HCT116 (cell line): ENCODE measurements around the gene MAGED1. TPM values are rescaled to one million over a fixed set of nuclear protein-coding genes. Genes with fewer than 3 reads are reported as not detected.

Experiments
- ATAC-seq: fragments of 200-7000 bp; cut with Tn5 transposase; 2 replicates; pipeline ENCODE4 v1.9.1; 2020; ENCODE audit warnings: mild to moderate bottlenecking, moderate library complexity
- Bru-seq: library from RNA; stranded (reverse); fragments of 400-500 nt; gene quantifications from one replicate; lab custom pipeline; 2021; lab: Mats Ljungman, UMichigan
- BruChase-seq, 2 experiments: library from RNA; stranded (reverse); fragments of 400-500 nt; gene quantifications; one replicate each; lab custom pipeline; 2021; lab: Mats Ljungman, UMichigan
- BruUV-seq: library from RNA; stranded (reverse); fragments of 400-500 nt; replicated peaks from 2 replicates; lab custom pipeline; 2021; lab: Mats Ljungman, UMichigan
- CTCF ChIA-PET: fragments of 300-600 bp; sonication (Branson Sonifier 250); formaldehyde crosslinking; loops from one replicate; lab custom pipeline; 2021; ENCODE audit warnings: antibody characterized with exemption; lab: Charles Lee
- POLR2A ChIA-PET: fragments of 300-600, 350-600 bp; sonication (Branson Sonifier 250); formaldehyde crosslinking; loops from one replicate; lab custom pipeline; 2021; ENCODE audit warnings: antibody characterized with exemption; lab: Charles Lee
- RAD21 ChIA-PET, 2 experiments: fragments of 300-600 bp; sonication (Branson Sonifier 250); formaldehyde crosslinking; loops; one replicate each; lab custom pipeline; 2023; ENCODE audit warnings: low total read pairs in 2 of 2; ENCODE audit not compliant: uncharacterized antibody in 2 of 2, unreplicated experiment in 2 of 2, low non-redundant PET in 1 of 2; lab: Charles Lee
- DNase-seq: peaks from one replicate; pipeline ENCODE4 v3.0.0-alpha.2; 2010; ENCODE audit warnings: low read depth, low spot score
- H2AFZ ChIP-seq: fragments of 200-600 bp; shearing (Covaris generic), sonication (generic); 2 replicates; pipeline ENCODE4 v1.6.1; 2017; ENCODE audit warnings: low read depth, mixed run types, mixed read lengths, antibody characterized with exemption, low read length; ENCODE audit not compliant: poor library complexity, severe bottlenecking
- H3K27ac ChIP-seq: 2 replicates; pipeline ENCODE4 v1.5.1; 2012; ENCODE audit warnings: low read depth, low read length
- H3K27me3 ChIP-seq: fragments of 200-600 bp; sonication (generic); 2 replicates; pipeline ENCODE4 v1.6.1; 2016; ENCODE audit warnings: mixed run types, low read length, mixed read lengths; ENCODE audit not compliant: insufficient read depth
- H3K36me3 ChIP-seq, 2 experiments: fragments of 200-500 bp in 1 of 2; fragments of 200-600 bp in 1 of 2; sonication (Bioruptor generic) in 1 of 2; sonication (generic) in 1 of 2; 2 replicates each; pipeline versions ENCODE4 v1.5.1 to v1.6.1; 2014 to 2016; ENCODE audit warnings: low read length in 2 of 2, inconsistent platforms in 1 of 2, mixed read lengths in 1 of 2, mixed run types in 1 of 2; ENCODE audit not compliant: insufficient read depth in 2 of 2, control insufficient read depth in 1 of 2
- H3K4me1 ChIP-seq, 2 experiments: fragments of 200-600 bp in 1 of 2; sonication (generic) in 1 of 2; 2 replicates each; pipeline versions ENCODE4 v1.5.1 to v1.6.1; 2012 to 2017; ENCODE audit warnings: low read length in 2 of 2, inconsistent platforms in 1 of 2, mild to moderate bottlenecking in 1 of 2, mixed read lengths in 1 of 2, mixed run types in 1 of 2, moderate library complexity in 1 of 2; ENCODE audit not compliant: insufficient read depth in 2 of 2, control insufficient read depth in 1 of 2
- H3K4me2 ChIP-seq: fragments of 200-600 bp; sonication (generic); 2 replicates; pipeline ENCODE4 v1.6.1; 2017; ENCODE audit warnings: mixed run types, low read length, mixed read lengths
- H3K4me3 ChIP-seq, 2 experiments: fragments of 200-600 bp in 1 of 2; sonication (generic) in 1 of 2; replicated peaks in 1 of 2; 2 replicates each; pipeline ENCODE4 v1.5.1; 2011 to 2016; ENCODE audit warnings: low read length in 2 of 2, control low read depth in 1 of 2, low read depth in 1 of 2, mild to moderate bottlenecking in 1 of 2, mixed read lengths in 1 of 2, mixed run types in 1 of 2
- H3K79me2 ChIP-seq: fragments of 200-600 bp; sonication (generic); 2 replicates; pipeline ENCODE4 v1.6.1; 2017; ENCODE audit warnings: mild to moderate bottlenecking, mixed run types, low read length, moderate library complexity, mixed read lengths; ENCODE audit not compliant: insufficient read depth
- H3K9ac ChIP-seq: fragments of 200-600 bp; sonication (generic); 2 replicates; pipeline ENCODE4 v1.6.1; 2016; ENCODE audit warnings: low read length, mixed read lengths
- H3K9me2 ChIP-seq: fragments of 200-600 bp; sonication (generic), shearing (Covaris generic); 2 replicates; pipeline ENCODE4 v1.6.1; 2017; ENCODE audit warnings: mixed run types, mild to moderate bottlenecking, moderate library complexity; ENCODE audit not compliant: insufficient read depth
- H3K9me3 ChIP-seq, 2 experiments: fragments of 200-500 bp in 1 of 2; fragments of 200-600 bp in 1 of 2; sonication (Bioruptor generic) in 1 of 2; sonication (generic) in 1 of 2; 2 replicates each; pipeline ENCODE4 v1.6.1; 2014 to 2017; ENCODE audit warnings: low read length in 2 of 2, mixed read lengths in 2 of 2, inconsistent platforms in 1 of 2, low read depth in 1 of 2, mild to moderate bottlenecking in 1 of 2, mixed run types in 1 of 2, moderate library complexity in 1 of 2; ENCODE audit not compliant: control insufficient read depth in 1 of 2, insufficient read depth in 1 of 2
- H4K20me1 ChIP-seq: fragments of 200-600 bp; sonication (generic), shearing (Covaris generic); 2 replicates; pipeline ENCODE4 v1.6.1; 2017; ENCODE audit warnings: mixed run types, mild to moderate bottlenecking, moderate library complexity; ENCODE audit not compliant: insufficient read depth
- ELF1 ChIP-seq: IDR thresholded peaks from 2 replicates; pipeline ENCODE4 v1.6.1; 2012; ENCODE audit warnings: low read depth, borderline replicate concordance
- SRF ChIP-seq: IDR thresholded peaks from 2 replicates; pipeline ENCODE4 v1.6.1; 2012; ENCODE audit warnings: low read depth
- ZFX ChIP-seq: fragments of 450-650 bp; IDR thresholded peaks from 2 replicates; pipeline ENCODE4 v1.6.1; 2017
- intact Hi-C: fragments of 100-400 bp; cut with micrococcal nuclease; formaldehyde crosslinking; loops from 2 replicates; pipeline ENCODE4 v1.10.0; 2022
- long read RNA-seq: library from polyadenylated mRNA; unstranded; transcript quantifications from one replicate; pipeline ENCODE4 v2.0.0, GENCODE V29; 2021; ENCODE audit not compliant: unreplicated experiment
- polyA plus RNA-seq: library from polyadenylated mRNA; unstranded; fragments of >200 nt; gene quantifications from 2 replicates; pipeline ENCODE4 v1.2.1, GENCODE V29; 2012; ENCODE audit warnings: missing spikeins
- total RNA-seq: library from RNA; stranded (reverse); gene quantifications from one replicate; pipeline ENCODE4 v1.2.1, GENCODE V29; 2021; ENCODE audit not compliant: unreplicated experiment
- TF ChIP-seq, protein P1 (sequence below): IDR thresholded peaks from 2 replicates; pipeline ENCODE4 v1.6.1; 2012

MAGED1 gene, protein sequence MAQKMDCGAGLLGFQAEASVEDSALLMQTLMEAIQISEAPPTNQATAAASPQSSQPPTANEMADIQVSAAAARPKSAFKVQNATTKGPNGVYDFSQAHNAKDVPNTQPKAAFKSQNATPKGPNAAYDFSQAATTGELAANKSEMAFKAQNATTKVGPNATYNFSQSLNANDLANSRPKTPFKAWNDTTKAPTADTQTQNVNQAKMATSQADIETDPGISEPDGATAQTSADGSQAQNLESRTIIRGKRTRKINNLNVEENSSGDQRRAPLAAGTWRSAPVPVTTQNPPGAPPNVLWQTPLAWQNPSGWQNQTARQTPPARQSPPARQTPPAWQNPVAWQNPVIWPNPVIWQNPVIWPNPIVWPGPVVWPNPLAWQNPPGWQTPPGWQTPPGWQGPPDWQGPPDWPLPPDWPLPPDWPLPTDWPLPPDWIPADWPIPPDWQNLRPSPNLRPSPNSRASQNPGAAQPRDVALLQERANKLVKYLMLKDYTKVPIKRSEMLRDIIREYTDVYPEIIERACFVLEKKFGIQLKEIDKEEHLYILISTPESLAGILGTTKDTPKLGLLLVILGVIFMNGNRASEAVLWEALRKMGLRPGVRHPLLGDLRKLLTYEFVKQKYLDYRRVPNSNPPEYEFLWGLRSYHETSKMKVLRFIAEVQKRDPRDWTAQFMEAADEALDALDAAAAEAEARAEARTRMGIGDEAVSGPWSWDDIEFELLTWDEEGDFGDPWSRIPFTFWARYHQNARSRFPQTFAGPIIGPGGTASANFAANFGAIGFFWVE
- total RNA-seq, result 82.3 TPM
- polyA plus RNA-seq, result 58.4 and 69.1 TPM in 2 replicates
- percentile 91 among the genes with signal in this experiment for Bru-seq, nascent RNA
- BruChase-seq, experiment 1, labeled RNA remaining after a 6-hour chase, result percentile 84 among the genes with signal in this experiment
- percentile 88 among the genes with signal in this experiment for BruChase-seq, experiment 2, labeled RNA remaining after a 2-hour chase
- long read RNA-seq, transcript MAGED1-204 (13 exons, 2,701 nt), result major isoform, 34 of 100 reads
- long read RNA-seq, partial matches to known transcripts, result 52 of 100 reads
- long read RNA-seq, other reads (novel, unspliced or antisense), result 14 of 100 reads

DNA sequence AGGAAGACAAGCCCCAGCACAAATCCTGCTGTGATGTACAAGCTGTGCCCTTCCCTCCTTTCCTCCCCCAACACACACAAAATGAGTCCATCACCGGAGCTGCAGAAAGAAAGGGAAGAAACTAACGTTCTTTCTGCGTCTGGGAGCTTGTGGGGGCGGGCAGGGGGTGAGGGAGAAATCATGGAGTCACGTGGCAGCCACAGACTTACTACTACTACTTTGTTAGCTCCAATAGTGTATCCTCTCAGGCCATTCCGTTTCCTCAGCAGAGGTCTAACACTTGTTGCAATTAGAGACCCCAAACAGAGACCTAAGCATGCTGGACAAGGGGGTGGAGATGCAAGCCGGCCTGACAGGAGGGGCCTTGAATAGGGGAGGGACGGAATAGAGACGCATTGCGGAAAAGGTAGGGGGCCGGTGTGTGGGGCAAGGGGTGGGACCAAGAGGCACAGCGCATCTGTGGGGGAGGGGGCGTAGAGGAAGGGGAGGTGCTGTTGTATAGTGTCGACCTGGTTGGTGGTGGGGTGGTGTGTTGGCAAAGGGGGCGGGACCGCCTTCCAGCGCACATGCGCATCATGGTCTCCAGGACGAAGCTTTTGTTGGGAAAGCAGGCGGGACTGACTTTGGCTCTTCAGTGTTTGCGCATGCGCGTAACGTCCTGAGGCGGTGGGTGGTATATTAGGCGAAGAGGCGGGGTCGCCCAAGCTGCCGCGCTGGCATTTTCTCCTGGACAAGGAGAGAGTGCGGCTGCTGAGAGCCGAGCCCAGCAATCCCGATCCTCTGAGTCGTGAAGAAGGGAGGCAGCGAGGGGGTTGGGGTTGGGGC, at the start of gene MAGED1:
TSS of gene MAGED1 (plus strand) at position 703 of the 825 bp plus-strand sequence. CDS start 682 bp downstream, outside the sequence.
- Histone ChIP-seq H3K4me3 (no peak within 1 kb of the TSS), H4K20me1 (no peaks in the 10 kb centered on the region), H3K36me3 (no peaks in the 10 kb centered on the region; a peak in 1 of 4 replicates), H3K9me3 (no peaks in the 10 kb centered on the region), H3K79me2 (no peaks in the 10 kb centered on the region), H3K9ac (no peak within 1 kb of the TSS), H3K9me2 (no peaks in the 10 kb centered on the region), H3K27me3 (no peaks in the 10 kb centered on the region), H2AFZ (no peak within 1 kb of the TSS), H3K4me2 (no peak within 1 kb of the TSS), H3K27ac (no peak within 1 kb of the TSS), H3K4me1 (no peaks in the 10 kb centered on the region)
- CTCF ChIA-PET, result no interaction called here
- RAD21 ChIA-PET, result no interaction called here
- TF ChIP-seq, protein P1, sequence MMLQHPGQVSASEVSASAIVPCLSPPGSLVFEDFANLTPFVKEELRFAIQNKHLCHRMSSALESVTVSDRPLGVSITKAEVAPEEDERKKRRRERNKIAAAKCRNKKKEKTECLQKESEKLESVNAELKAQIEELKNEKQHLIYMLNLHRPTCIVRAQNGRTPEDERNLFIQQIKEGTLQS, result no peak
- TF ChIP-seq ELF1 (no peak), ZFX (no peak), SRF (no peak)
- BruUV-seq, result no TSS peak
- ATAC-seq (no peak), DNase-seq (no peak)
- intact Hi-C loops, result no loop called here
- POLR2A ChIA-PET, result no interaction called here
